ENCODE results near the gene NAP1L4.

NAP1L4 gene

GRCh38 chr11:2929531-2929949 is 62.6 kb downstream of the NAP1L4 start:
- Histone ChIP-seq H3K4me1 (ENCODE audit: insufficient read depth, insufficient read length) (peaks cover 37% of the 10 kb centered on the region), H3K9ac (ENCODE audit: insufficient read length, low read depth) (peak overlapping the region; percentile 80), H3K36me3 (ENCODE audit: insufficient read depth, insufficient read length, low read length) (peaks cover 26% of the 10 kb centered on the region), H3K4me3 (ENCODE audit: insufficient read length, low read depth) (peak overlapping the region; percentile 45), H3K9me3 (ENCODE audit: insufficient read depth, low read length) (peaks cover 16% of the 10 kb centered on the region; the same call in 1 of the 2 replicates), H3K27me3 (ENCODE audit: insufficient read depth, insufficient read length) (peaks cover 4% of the 10 kb centered on the region)
- TF ChIP-seq YY1 (IDR thresholded peaks at IDR 0.05; ENCODE audit: insufficient read depth, insufficient read length) (no peak), SUZ12 (IDR thresholded peaks at IDR 0.05; ENCODE audit: extremely low read depth, insufficient read depth, insufficient read length) (no peak), ZNF274 (IDR thresholded peaks at IDR 0.05; ENCODE audit: low read depth, low read length) (no peak)
- DNase-seq (ENCODE audit: low read depth, low spot score), result no peak

GRCh38 chr11:2928605-2929530 is 63.3 kb downstream of the NAP1L4 start, which contains the start of gene PHLDA2:
PHLDA2 (minus strand) TSS chr11:2929420; CDS start chr11:2929364, 56 bp downstream.
- peak within 1 kb of the TSS; percentile 91 for H3K4me3 ChIP-seq (ENCODE audit: insufficient read length, low read depth)
- TF ChIP-seq SUZ12 (IDR thresholded peaks at IDR 0.05; ENCODE audit: extremely low read depth, insufficient read depth, insufficient read length), result no peak
- TF ChIP-seq ZNF274 (IDR thresholded peaks at IDR 0.05; ENCODE audit: low read depth, low read length), result no peak
- TF ChIP-seq YY1 (IDR thresholded peaks at IDR 0.05; ENCODE audit: insufficient read depth, insufficient read length), result no peak
- H3K9me3 ChIP-seq (ENCODE audit: insufficient read depth, low read length), result peaks cover 16% of the 10 kb centered on the region; the same call in 1 of the 2 replicates
- peaks cover 28% of the 10 kb centered on the region for H3K36me3 ChIP-seq (ENCODE audit: insufficient read depth, insufficient read length, low read length)
- peaks cover 4% of the 10 kb centered on the region for H3K27me3 ChIP-seq (ENCODE audit: insufficient read depth, insufficient read length)
- no peak for DNase-seq (ENCODE audit: low read depth, low spot score)
- H3K4me1 ChIP-seq (ENCODE audit: insufficient read depth, insufficient read length), result peaks cover 36% of the 10 kb centered on the region
- H3K9ac ChIP-seq (ENCODE audit: insufficient read length, low read depth), result peak within 1 kb of the TSS; percentile 99

DNA sequence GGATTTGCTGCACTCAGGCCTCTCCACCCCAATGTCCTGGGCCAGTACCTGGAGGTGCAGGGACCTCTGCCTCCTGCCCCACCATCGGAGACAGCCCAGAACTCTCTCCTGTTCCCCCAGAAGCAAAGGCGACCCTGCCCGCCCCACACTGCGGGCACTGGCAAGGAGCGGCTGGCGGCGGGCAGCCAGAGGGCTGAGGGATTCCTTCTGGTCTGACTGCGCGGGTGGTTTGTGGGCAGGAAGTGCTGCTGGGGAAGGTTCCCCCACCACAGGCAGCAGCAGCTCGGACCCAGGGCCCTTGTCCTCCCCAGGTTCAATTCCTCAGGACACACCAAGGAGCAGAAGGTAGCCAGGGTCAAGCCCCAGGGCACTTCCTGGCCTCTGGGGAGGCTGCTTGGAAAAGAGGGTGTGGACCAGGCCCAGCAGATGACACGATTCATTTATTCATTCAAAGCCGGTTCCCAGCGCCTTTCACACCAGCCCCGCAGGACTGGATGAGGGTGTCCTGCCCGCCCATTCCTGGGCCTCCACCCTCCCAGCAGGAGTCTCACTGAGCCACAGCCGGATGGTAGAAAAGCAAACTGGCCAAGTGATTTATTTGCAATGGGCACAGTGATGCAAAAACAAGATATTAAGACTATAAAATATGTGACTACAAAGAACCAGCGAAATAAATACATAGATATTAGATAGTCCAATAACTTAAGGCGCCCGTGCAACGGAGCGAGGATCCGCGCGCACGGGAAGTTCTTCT is 64.1 kb downstream of the NAP1L4 start:
- DNase-seq (ENCODE audit: low read depth, low spot score), result no peak
- Histone ChIP-seq H3K4me1 (ENCODE audit: insufficient read depth, insufficient read length) (peaks cover 28% of the 10 kb centered on the region), H3K9me3 (ENCODE audit: insufficient read depth, low read length) (peaks cover 16% of the 10 kb centered on the region; the same call in 1 of the 2 replicates), H3K36me3 (ENCODE audit: insufficient read depth, insufficient read length, low read length) (peaks cover 33% of the 10 kb centered on the region), H3K27me3 (ENCODE audit: insufficient read depth, insufficient read length) (peaks cover 4% of the 10 kb centered on the region), H3K4me3 (ENCODE audit: insufficient read length, low read depth) (peak overlapping the region; percentile 91), H3K9ac (ENCODE audit: insufficient read length, low read depth) (peak overlapping the region; percentile 99)
- TF ChIP-seq ZNF274 (IDR thresholded peaks at IDR 0.05; ENCODE audit: low read depth, low read length) (no peak), YY1 (IDR thresholded peaks at IDR 0.05; ENCODE audit: insufficient read depth, insufficient read length) (no peak), SUZ12 (IDR thresholded peaks at IDR 0.05; ENCODE audit: extremely low read depth, insufficient read depth, insufficient read length) (no peak)

GRCh38 chr11:2927121-2927800 is 64.9 kb downstream of the NAP1L4 start:
- Histone ChIP-seq H3K4me3 (ENCODE audit: insufficient read length, low read depth) (peak overlapping the region; percentile 91), H3K9ac (ENCODE audit: insufficient read length, low read depth) (peak overlapping the region; percentile 23), H3K4me1 (ENCODE audit: insufficient read depth, insufficient read length) (peaks cover 21% of the 10 kb centered on the region), H3K9me3 (ENCODE audit: insufficient read depth, low read length) (peaks cover 16% of the 10 kb centered on the region; the same call in 1 of the 2 replicates), H3K27me3 (ENCODE audit: insufficient read depth, insufficient read length) (peaks cover 4% of the 10 kb centered on the region), H3K36me3 (ENCODE audit: insufficient read depth, insufficient read length, low read length) (peaks cover 33% of the 10 kb centered on the region)
- no peak for DNase-seq (ENCODE audit: low read depth, low spot score)
- no peak for TF ChIP-seq ZNF274 (IDR thresholded peaks at IDR 0.05; ENCODE audit: low read depth, low read length)
- no peak for TF ChIP-seq YY1 (IDR thresholded peaks at IDR 0.05; ENCODE audit: insufficient read depth, insufficient read length)
- no peak for TF ChIP-seq SUZ12 (IDR thresholded peaks at IDR 0.05; ENCODE audit: extremely low read depth, insufficient read depth, insufficient read length)

DNA sequence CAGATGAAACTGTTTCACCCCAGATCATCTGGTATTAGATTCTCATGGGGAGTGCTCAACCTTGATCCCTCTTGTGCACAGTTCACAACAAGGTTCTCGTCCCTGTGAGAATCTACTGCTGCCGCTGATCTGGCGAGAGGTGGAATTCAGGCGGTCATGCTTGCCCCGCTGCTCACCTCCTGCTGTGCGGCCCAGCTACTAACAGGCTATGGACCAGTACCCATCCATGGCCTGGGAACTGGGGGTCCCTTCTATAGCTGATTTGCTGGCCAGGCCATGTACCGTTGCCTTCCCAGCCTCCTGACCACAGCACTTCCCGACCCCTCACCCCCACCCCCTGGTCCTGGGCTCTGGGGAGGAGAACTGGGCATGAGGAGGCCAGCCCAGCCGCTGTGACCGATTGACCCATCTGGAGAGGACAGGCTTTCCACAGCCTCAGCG is 65.5 kb downstream of the NAP1L4 start:
- H3K27me3 ChIP-seq (ENCODE audit: insufficient read depth, insufficient read length), result peaks cover 4% of the 10 kb centered on the region
- no peak overlapping the region for H3K4me3 ChIP-seq (ENCODE audit: insufficient read length, low read depth)
- H3K36me3 ChIP-seq (ENCODE audit: insufficient read depth, insufficient read length, low read length), result peaks cover 33% of the 10 kb centered on the region
- H3K9me3 ChIP-seq (ENCODE audit: insufficient read depth, low read length), result peaks cover 16% of the 10 kb centered on the region; the same call in 1 of the 2 replicates
- TF ChIP-seq YY1 (IDR thresholded peaks at IDR 0.05; ENCODE audit: insufficient read depth, insufficient read length) (no peak), SUZ12 (IDR thresholded peaks at IDR 0.05; ENCODE audit: extremely low read depth, insufficient read depth, insufficient read length) (no peak)
- H3K4me1 ChIP-seq (ENCODE audit: insufficient read depth, insufficient read length), result peaks cover 23% of the 10 kb centered on the region
- no peak overlapping the region for H3K9ac ChIP-seq (ENCODE audit: insufficient read length, low read depth)
- DNase-seq (ENCODE audit: low read depth, low spot score), result no peak

DNA sequence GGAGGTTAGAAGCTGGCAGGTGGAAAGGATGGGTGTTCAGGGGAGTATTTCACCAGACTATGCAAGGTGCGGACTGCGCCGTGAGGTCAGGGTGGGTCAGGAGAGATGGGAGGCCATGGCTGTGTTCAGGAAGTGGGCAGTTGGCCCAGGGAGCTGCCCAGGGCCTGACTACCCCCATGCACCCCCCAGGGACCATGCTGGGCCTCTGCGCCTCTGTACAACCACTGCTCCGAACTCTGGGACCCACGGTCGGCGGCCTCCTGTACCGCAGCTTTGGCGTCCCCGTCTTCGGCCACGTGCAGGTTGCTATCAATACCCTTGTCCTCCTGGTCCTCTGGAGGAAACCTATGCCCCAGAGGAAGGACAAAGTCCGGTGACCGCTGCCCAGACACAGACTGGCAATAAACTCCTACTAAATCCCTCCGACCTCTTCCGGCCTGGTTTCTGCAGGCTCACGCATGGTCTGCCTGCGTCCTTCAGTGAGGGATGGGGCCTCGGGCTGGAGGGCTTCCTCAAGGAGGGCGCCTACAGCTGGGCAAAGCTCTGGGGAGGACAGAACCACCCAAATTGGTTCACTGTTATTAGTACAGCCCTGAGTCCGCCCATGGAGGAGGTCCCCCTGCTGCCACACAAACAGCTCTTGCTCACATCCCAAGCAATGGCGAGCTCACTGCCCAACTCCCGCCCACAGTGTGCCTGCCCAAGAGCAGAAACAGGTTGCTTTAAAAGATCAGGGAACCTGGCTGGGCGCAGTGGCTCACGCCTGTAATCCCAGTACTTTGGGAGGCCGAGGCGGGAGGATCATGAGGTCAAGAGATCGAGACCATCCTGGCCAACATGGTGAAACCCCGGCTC is 67.1 kb downstream of the NAP1L4 start:
- H3K27me3 ChIP-seq (ENCODE audit: insufficient read depth, insufficient read length), result peaks cover 4% of the 10 kb centered on the region
- H3K4me3 ChIP-seq (ENCODE audit: insufficient read length, low read depth), result no peak overlapping the region
- TF ChIP-seq ZNF274 (IDR thresholded peaks at IDR 0.05; ENCODE audit: low read depth, low read length) (no peak), SUZ12 (IDR thresholded peaks at IDR 0.05; ENCODE audit: extremely low read depth, insufficient read depth, insufficient read length) (no peak), YY1 (IDR thresholded peaks at IDR 0.05; ENCODE audit: insufficient read depth, insufficient read length) (no peak)
- H3K4me1 ChIP-seq (ENCODE audit: insufficient read depth, insufficient read length), result peaks cover 17% of the 10 kb centered on the region
- peaks cover 16% of the 10 kb centered on the region; the same call in 1 of the 2 replicates for H3K9me3 ChIP-seq (ENCODE audit: insufficient read depth, low read length)
- H3K9ac ChIP-seq (ENCODE audit: insufficient read length, low read depth), result no peak overlapping the region
- DNase-seq (ENCODE audit: low read depth, low spot score), result no peak
- peaks cover 33% of the 10 kb centered on the region for H3K36me3 ChIP-seq (ENCODE audit: insufficient read depth, insufficient read length, low read length)
